Smooth muscle cell (in vitro differentiated cells): ENCODE measurements around the gene THEM4. TPM values are rescaled to one million over a fixed set of nuclear protein-coding genes. Genes with fewer than 3 reads are reported as not detected.

Experiments used
- DNase-seq: peaks from one replicate; lab custom pipeline; 2025; ENCODE audit not compliant: unreplicated experiment; lab: John Stamatoyannopoulos, UW
- H2AFZ ChIP-seq: fragments of 200-600 bp; sonication (generic); 2 replicates; pipeline ENCODE4 v1.6.0; 2016; ENCODE audit warnings: antibody characterized with exemption, low read depth, mild to moderate bottlenecking
- H3F3A ChIP-seq: fragments of 200-600 bp; sonication (generic); 2 replicates; pipeline ENCODE4 v1.6.0; 2017; ENCODE audit warnings: antibody characterized with exemption, low read depth
- H3K27ac ChIP-seq: fragments of 200-600 bp; sonication (generic); 2 replicates; pipeline ENCODE4 v1.5.1; 2016; ENCODE audit warnings: low read depth, mild to moderate bottlenecking
- H3K27me3 ChIP-seq: fragments of 200-600 bp; sonication (generic); 2 replicates; pipeline ENCODE4 v1.6.1; 2016; ENCODE audit warnings: low read depth, mild to moderate bottlenecking
- H3K36me3 ChIP-seq: fragments of 200-600 bp; sonication (generic); 2 replicates; pipeline ENCODE4 v1.5.1; 2016; ENCODE audit warnings: low read depth
- H3K4me1 ChIP-seq: fragments of 200-600 bp; sonication (generic); 2 replicates; pipeline ENCODE4 v1.5.1; 2016; ENCODE audit warnings: low read depth
- H3K4me2 ChIP-seq: fragments of 200-600 bp; sonication (generic); 2 replicates; pipeline ENCODE4 v1.6.0; 2016; ENCODE audit warnings: mild to moderate bottlenecking
- H3K4me3 ChIP-seq: fragments of 200-600 bp; sonication (generic); 2 replicates; pipeline ENCODE4 v1.5.1; 2016; ENCODE audit warnings: mild to moderate bottlenecking
- H3K79me2 ChIP-seq: fragments of 200-600 bp; sonication (generic); 2 replicates; pipeline ENCODE4 v1.6.0; 2016; ENCODE audit warnings: low read depth, mild to moderate bottlenecking
- H3K9ac ChIP-seq: fragments of 200-600 bp; sonication (generic); 2 replicates; pipeline ENCODE4 v1.6.0; 2016; ENCODE audit warnings: low read depth
- H3K9me3 ChIP-seq: fragments of 200-600 bp; sonication (generic); replicated peaks from 2 replicates; pipeline ENCODE4 v1.5.1; 2016; ENCODE audit warnings: low read depth
- H4K20me1 ChIP-seq: fragments of 200-600 bp; sonication (generic); 2 replicates; pipeline ENCODE4 v1.6.0; 2016; ENCODE audit warnings: low read depth
- CTCF ChIP-seq: fragments of 200-600 bp; sonication (generic); IDR thresholded peaks from 2 replicates; pipeline ENCODE4 v1.5.1; 2017; ENCODE audit warnings: borderline replicate concordance, mild to moderate bottlenecking, antibody characterized with exemption; ENCODE audit not compliant: insufficient read depth, poor library complexity, severe bottlenecking
- WGBS: methylation state at CpG from one replicate; pipeline ENCODE4 v1.1.7; 2016; ENCODE audit warnings: low lambda C conversion rate; 5-methylcytosine and 5-hydroxymethylcytosine counted together
- polyA plus RNA-seq: library from polyadenylated mRNA; unstranded; fragments of >200 nt; fragmentation: Nextera tagmentation; extraction: Ambion mirVana; gene quantifications from 2 replicates; pipeline ENCODE4 v1.2.1, GENCODE V29; 2016
- total RNA-seq: library from RNA; depleted of rRNA; stranded (reverse); fragments of >200 nt; gene quantifications from 2 replicates; pipeline ENCODE4 v1.2.3, GENCODE V29; 2014

THEM4 gene
- total and polyA plus RNA-seq, 2 experiments from 2014 or later = 14.4 to 15.9 TPM

- Histone ChIP-seq H3K27ac (peak overlapping the region; percentile 89), H3K9ac (peak overlapping the region; percentile 85), H3K79me2 (no peaks in the 10 kb centered on the region), H2AFZ (peak overlapping the region; percentile 42), H3K9me3 (no peaks in the 10 kb centered on the region), H4K20me1 (no peaks in the 10 kb centered on the region), H3K4me3 (no peak overlapping the region), H3K4me1 (no peaks in the 10 kb centered on the region), H3K4me2 (peak overlapping the region; percentile 50), H3K27me3 (no peaks in the 10 kb centered on the region), H3K36me3 (no peaks in the 10 kb centered on the region), H3F3A (peaks cover 4% of the 10 kb centered on the region)
- no peak for DNase-seq
- 69% methylated on average over 3 of the region's 3 CpGs for WGBS
- TF ChIP-seq CTCF = no peak
Observed at GRCh38 chr1:151944857-151945575, 35.7 kb upstream of the THEM4 start.

- H3K4me3 ChIP-seq = no peak overlapping the region
- no peaks in the 10 kb centered on the region for H3K36me3 ChIP-seq
- H3K9ac ChIP-seq = peak overlapping the region; percentile 85
- no peaks in the 10 kb centered on the region for H3K27me3 ChIP-seq
- TF ChIP-seq CTCF = no peak
- H3K4me2 ChIP-seq = no peak overlapping the region
- peaks cover 4% of the 10 kb centered on the region for H3F3A ChIP-seq
- H3K79me2 ChIP-seq = no peaks in the 10 kb centered on the region
- DNase-seq = no peak
- H4K20me1 ChIP-seq = no peaks in the 10 kb centered on the region
- H3K9me3 ChIP-seq = no peaks in the 10 kb centered on the region
- H3K4me1 ChIP-seq = no peaks in the 10 kb centered on the region
- 56% methylated on average over 7 of the region's 7 CpGs for WGBS
- H3K27ac ChIP-seq = peak overlapping the region; percentile 89
- H2AFZ ChIP-seq = no peak overlapping the region
Observed at GRCh38 chr1:151944126-151944856, 35.0 kb upstream of the THEM4 start.

- WGBS = 95% methylated on average over 1 of the region's 1 CpG
- H3K4me3 ChIP-seq = no peak overlapping the region
- DNase-seq = no peak
- H3K36me3 ChIP-seq = no peaks in the 10 kb centered on the region
- no peak overlapping the region for H2AFZ ChIP-seq
- no peaks in the 10 kb centered on the region for H3K79me2 ChIP-seq
- H3K9ac ChIP-seq = no peak overlapping the region
- peaks cover 4% of the 10 kb centered on the region for H3F3A ChIP-seq
- H3K27ac ChIP-seq = peak overlapping the region; percentile 89
- H3K9me3 ChIP-seq = no peaks in the 10 kb centered on the region
- H3K4me1 ChIP-seq = no peaks in the 10 kb centered on the region
- TF ChIP-seq CTCF = no peak
- no peaks in the 10 kb centered on the region for H4K20me1 ChIP-seq
- H3K27me3 ChIP-seq = no peaks in the 10 kb centered on the region
- H3K4me2 ChIP-seq = no peak overlapping the region
Observed at GRCh38 chr1:151943591-151943990, 34.3 kb upstream of the THEM4 start.
